Natural killer cell (primary cell): ENCODE measurements around the gene TATDN2. TPM values are rescaled to one million over a fixed set of nuclear protein-coding genes. Genes with fewer than 3 reads are reported as not detected.

Source experiments
- ATAC-seq, 3 donors: fragments of 150-1000 bp in 2 of 3; fragments of 200-7000 bp in 1 of 3; cut with Tn5 transposase; 1 replicate in 1 of 3; 2 replicates in 2 of 3; pipeline ENCODE4 v1.10.0; 2021; ENCODE audit warnings: mild to moderate bottlenecking in 2 of 3, moderate library complexity in 2 of 3
- DNase-seq, 2 donors: peaks; one replicate each; pipeline versions ENCODE4 v3.0.0 to v3.0.0-alpha.2; 2013 to 2021; ENCODE audit warnings: mixed read lengths in 1 of 2
- H3K27ac ChIP-seq: one replicate; pipeline ENCODE4 v1.5.1; 2013; ENCODE audit warnings: mild to moderate bottlenecking, low read length
- H3K27me3 ChIP-seq: one replicate; pipeline ENCODE4 v1.6.1; 2013; ENCODE audit warnings: low read length; ENCODE audit not compliant: control insufficient read depth, insufficient read depth
- H3K36me3 ChIP-seq: one replicate; pipeline ENCODE4 v1.6.1; 2013; ENCODE audit warnings: low read length; ENCODE audit not compliant: control insufficient read depth, insufficient read depth
- H3K4me1 ChIP-seq: one replicate; pipeline ENCODE4 v1.6.1; 2013; ENCODE audit warnings: low read length; ENCODE audit not compliant: control insufficient read depth, insufficient read depth
- H3K4me3 ChIP-seq: one replicate; pipeline ENCODE4 v1.5.1; 2013; ENCODE audit warnings: low read length
- H3K9me3 ChIP-seq: one replicate; pipeline ENCODE4 v1.6.1; 2013; ENCODE audit warnings: low read length; ENCODE audit not compliant: control insufficient read depth, insufficient read depth
- H3K27ac Mint-ChIP-seq, 2 donors: one replicate each; pipeline ENCODE4 v1.8.0; 2022; ENCODE audit warnings: mild to moderate bottlenecking in 2 of 2, mixed read lengths in 2 of 2, moderate library complexity in 1 of 2
- H3K27me3 Mint-ChIP-seq, 2 donors: one replicate each; pipeline ENCODE4 v1.8.0; 2022; ENCODE audit warnings: low read depth in 2 of 2, mixed read lengths in 2 of 2
- H3K36me3 Mint-ChIP-seq: one replicate; pipeline ENCODE4 v1.8.0; 2022; ENCODE audit warnings: mixed read lengths
- H3K4me1 Mint-ChIP-seq, 2 donors: one replicate each; pipeline ENCODE4 v1.8.0; 2022; ENCODE audit warnings: mixed read lengths in 2 of 2
- H3K4me3 Mint-ChIP-seq: one replicate; pipeline ENCODE4 v1.8.0; 2022; ENCODE audit warnings: mild to moderate bottlenecking, moderate library complexity, mixed read lengths
- H3K9me3 Mint-ChIP-seq, 2 donors: one replicate each; pipeline ENCODE4 v1.8.0; 2022; ENCODE audit warnings: mixed read lengths in 2 of 2
- WGBS: methylation state at CpG from one replicate; pipeline ENCODE4 v1.1.7; 2013; ENCODE audit warnings: missing lambda C conversion rate; ENCODE audit not compliant: insufficient coverage; 5-methylcytosine and 5-hydroxymethylcytosine counted together
- intact Hi-C: fragments of 100-400 bp; cut with micrococcal nuclease; formaldehyde crosslinking; loops from one replicate; pipeline ENCODE4 v1.14.2; 2022
- total RNA-seq, 4 donors: library from RNA; stranded (reverse); fragments of 120-200 nt in 1 of 4; gene quantifications; one replicate each; pipeline versions ENCODE4 v1.2.3 to v1.2.4, GENCODE V29; 2013 to 2022
- TF ChIP-seq, protein P1 (sequence below): fragments of 200-600 bp; IDR thresholded peaks from one replicate; pipeline ENCODE4 v1.8.0; 2022; ENCODE audit warnings: antibody characterized with exemption

TATDN2 gene
- total RNA-seq, 3 donors from 2014 or later (not counting 1 experiment from before 2014, with no cell fraction given): 75.6 to 99.4 (median 88.4) TPM

DNA sequence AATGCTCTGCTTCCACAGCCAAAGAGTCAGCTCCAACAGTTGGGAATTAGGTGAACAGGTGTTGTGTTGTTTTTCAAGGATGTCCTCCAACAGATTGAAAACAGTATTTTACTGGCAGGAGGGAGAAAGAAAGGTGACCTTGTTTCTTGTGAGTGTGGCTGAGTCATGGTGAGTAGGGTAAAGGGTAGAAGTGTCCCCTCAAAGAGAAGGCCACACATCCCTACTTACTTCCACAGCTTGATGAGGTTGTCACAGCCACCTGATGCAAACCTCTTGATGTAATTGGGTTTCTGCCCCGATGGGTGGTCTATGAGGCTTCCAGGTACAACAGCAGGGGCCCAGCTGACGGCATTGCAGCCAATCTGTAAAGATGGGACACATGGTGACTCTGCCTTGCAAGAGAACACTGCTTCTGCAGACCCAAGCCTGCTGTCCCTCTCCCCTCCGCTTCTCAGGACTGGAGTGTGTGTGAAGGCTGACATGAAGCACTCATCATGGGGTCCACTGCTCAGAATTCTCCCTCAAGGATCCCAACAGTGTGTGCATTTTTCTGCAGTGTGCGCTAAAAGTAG lies 57.2 kb downstream of the TATDN2 start:
- peak overlapping the region in 1 of 2 donors; percentile 61 for H3K27ac Mint-ChIP-seq
- Histone ChIP-seq H3K4me1 (no peaks in the 10 kb centered on the region), H3K36me3 (peaks cover 83% of the 10 kb centered on the region), H3K4me3 (no peak overlapping the region), H3K27ac (no peak overlapping the region), H3K9me3 (no peaks in the 10 kb centered on the region), H3K27me3 (no peaks in the 10 kb centered on the region)
- WGBS: 98% methylated on average over 4 of the region's 4 CpGs
- intact Hi-C loops: no loop called here
- ATAC-seq (no peak), DNase-seq (no peak)
- TF ChIP-seq, protein P1, sequence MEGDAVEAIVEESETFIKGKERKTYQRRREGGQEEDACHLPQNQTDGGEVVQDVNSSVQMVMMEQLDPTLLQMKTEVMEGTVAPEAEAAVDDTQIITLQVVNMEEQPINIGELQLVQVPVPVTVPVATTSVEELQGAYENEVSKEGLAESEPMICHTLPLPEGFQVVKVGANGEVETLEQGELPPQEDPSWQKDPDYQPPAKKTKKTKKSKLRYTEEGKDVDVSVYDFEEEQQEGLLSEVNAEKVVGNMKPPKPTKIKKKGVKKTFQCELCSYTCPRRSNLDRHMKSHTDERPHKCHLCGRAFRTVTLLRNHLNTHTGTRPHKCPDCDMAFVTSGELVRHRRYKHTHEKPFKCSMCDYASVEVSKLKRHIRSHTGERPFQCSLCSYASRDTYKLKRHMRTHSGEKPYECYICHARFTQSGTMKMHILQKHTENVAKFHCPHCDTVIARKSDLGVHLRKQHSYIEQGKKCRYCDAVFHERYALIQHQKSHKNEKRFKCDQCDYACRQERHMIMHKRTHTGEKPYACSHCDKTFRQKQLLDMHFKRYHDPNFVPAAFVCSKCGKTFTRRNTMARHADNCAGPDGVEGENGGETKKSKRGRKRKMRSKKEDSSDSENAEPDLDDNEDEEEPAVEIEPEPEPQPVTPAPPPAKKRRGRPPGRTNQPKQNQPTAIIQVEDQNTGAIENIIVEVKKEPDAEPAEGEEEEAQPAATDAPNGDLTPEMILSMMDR: no peak
- no peaks in the 10 kb centered on the region for H3K4me1 Mint-ChIP-seq
- H3K27me3 Mint-ChIP-seq: no peaks in the 10 kb centered on the region
- H3K9me3 Mint-ChIP-seq: no peaks in the 10 kb centered on the region
- H3K36me3 Mint-ChIP-seq: peaks cover 12% of the 10 kb centered on the region
- H3K4me3 Mint-ChIP-seq: no peak overlapping the region

DNA sequence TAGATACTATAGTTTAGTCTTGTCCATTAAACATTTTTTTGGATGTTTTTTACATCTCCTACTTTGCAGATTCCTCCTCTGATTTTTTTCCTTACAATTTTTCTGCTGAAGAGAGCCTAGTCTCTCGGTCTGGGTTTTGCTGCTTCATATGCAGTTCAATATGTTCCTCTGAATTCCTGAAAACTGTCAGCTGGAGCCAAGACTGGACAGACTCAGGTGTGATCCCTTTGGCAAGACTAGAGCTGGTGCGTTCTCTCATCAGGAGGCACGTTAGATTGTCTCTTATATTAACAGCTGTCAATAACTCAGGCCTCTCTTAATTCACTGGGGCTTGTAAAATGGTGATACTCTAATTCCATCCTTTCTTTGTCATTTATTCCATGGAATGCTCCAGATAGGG lies 57.9 kb downstream of the TATDN2 start:
- H3K4me1 ChIP-seq: no peaks in the 10 kb centered on the region
- H3K27ac ChIP-seq: no peak overlapping the region
- 98% methylated on average over 3 of the region's 3 CpGs for WGBS
- Mint-ChIP-seq H3K4me3 (no peak overlapping the region), H3K9me3 (no peaks in the 10 kb centered on the region), H3K27me3 (no peaks in the 10 kb centered on the region), H3K27ac (peak overlapping the region in 1 of 2 donors; percentile 61), H3K36me3 (peaks cover 13% of the 10 kb centered on the region), H3K4me1 (no peaks in the 10 kb centered on the region)
- no peak overlapping the region for H3K4me3 ChIP-seq
- DNase-seq (no peak), ATAC-seq (no peak)
- no peaks in the 10 kb centered on the region for H3K9me3 ChIP-seq
- TF ChIP-seq, protein P1: no peak
- H3K36me3 ChIP-seq: peaks cover 83% of the 10 kb centered on the region
- H3K27me3 ChIP-seq: no peaks in the 10 kb centered on the region
- intact Hi-C loops: no loop called here

DNA sequence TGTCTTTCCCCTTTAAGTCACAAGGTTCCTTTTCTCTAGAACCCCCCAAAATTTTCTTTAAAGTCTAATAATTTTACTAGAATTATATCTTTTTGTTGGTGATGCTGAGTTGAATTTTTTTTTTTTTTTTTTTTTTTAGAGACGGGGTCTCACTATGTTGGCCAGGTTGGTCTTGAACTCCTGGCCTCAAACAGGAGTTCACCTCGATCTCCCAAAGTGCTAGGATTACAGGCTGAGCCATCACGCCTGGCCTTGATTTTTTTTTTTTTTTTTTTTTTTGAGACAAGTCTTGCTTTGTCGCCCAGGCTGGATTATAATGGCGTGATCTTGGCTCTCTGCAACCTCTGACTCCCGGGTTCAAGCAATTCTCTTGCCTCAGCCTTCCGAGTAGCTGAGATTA lies 60.4 kb downstream of the TATDN2 start:
- no peak for DNase-seq
- H3K4me3 ChIP-seq: no peak overlapping the region
- no peak overlapping the region for H3K27ac ChIP-seq
- Mint-ChIP-seq H3K27ac (peak overlapping the region in 1 of 2 donors; percentile 4), H3K27me3 (no peaks in the 10 kb centered on the region), H3K4me1 (peaks cover 0 to 7% of the 10 kb centered on the region in 2 donors), H3K36me3 (peaks cover 8% of the 10 kb centered on the region), H3K4me3 (no peak overlapping the region), H3K9me3 (no peaks in the 10 kb centered on the region)
- intact Hi-C loops: no loop called here
- 95% methylated on average over 7 of the region's 7 CpGs for WGBS
- no peak for ATAC-seq
- no peaks in the 10 kb centered on the region for H3K9me3 ChIP-seq
- H3K36me3 ChIP-seq: peaks cover 87% of the 10 kb centered on the region
- H3K27me3 ChIP-seq: no peaks in the 10 kb centered on the region
- H3K4me1 ChIP-seq: no peaks in the 10 kb centered on the region
- TF ChIP-seq, protein P1: no peak

DNA sequence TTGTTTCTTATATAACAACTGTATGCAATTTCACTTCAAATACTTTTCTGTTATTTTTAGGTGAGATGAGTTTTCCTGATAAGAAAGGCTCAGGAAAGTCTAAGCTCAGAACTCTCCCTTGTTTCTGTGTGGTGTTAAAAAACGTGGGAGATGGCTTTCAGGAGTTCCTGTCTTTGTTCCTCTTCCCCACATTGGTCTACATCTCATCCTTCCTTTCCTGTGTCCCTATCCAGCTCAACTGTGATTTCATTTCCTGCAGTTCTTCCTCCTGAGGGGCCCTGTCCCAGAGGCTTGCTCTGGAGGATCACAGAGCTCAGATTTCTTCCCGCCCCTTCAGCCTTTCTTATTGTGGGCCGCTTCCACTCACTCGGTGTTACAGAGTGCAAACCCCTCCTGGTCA lies 61.5 kb downstream of the TATDN2 start:
- Mint-ChIP-seq H3K9me3 (no peaks in the 10 kb centered on the region), H3K27me3 (no peaks in the 10 kb centered on the region), H3K27ac (peak overlapping the region in 1 of 2 donors; percentile 35), H3K4me1 (peaks cover 0 to 7% of the 10 kb centered on the region in 2 donors), H3K36me3 (peaks cover 6% of the 10 kb centered on the region), H3K4me3 (no peak overlapping the region)
- intact Hi-C loops: no loop called here
- ATAC-seq (no peak), DNase-seq (no peak)
- peaks cover 86% of the 10 kb centered on the region for H3K36me3 ChIP-seq
- WGBS: 95% methylated on average over 4 of the region's 4 CpGs
- H3K27me3 ChIP-seq: no peaks in the 10 kb centered on the region
- no peaks in the 10 kb centered on the region for H3K9me3 ChIP-seq
- no peak overlapping the region for H3K27ac ChIP-seq
- TF ChIP-seq, protein P1: no peak
- H3K4me3 ChIP-seq: no peak overlapping the region
- H3K4me1 ChIP-seq: no peaks in the 10 kb centered on the region
